K562 (cell line): ENCODE measurements around the gene PILRA. TPM values are rescaled to one million over a fixed set of nuclear protein-coding genes. Genes with fewer than 3 reads are reported as not detected.

Source experiments
- ATAC-seq: fragments of 200-7000 bp; cut with Tn5 transposase; 3 replicates; pipeline ENCODE4 v1.9.1; 2020; ENCODE audit warnings: moderate library complexity
- BruUV-seq: library from RNA; stranded (reverse); fragments of 400-500 nt; replicated peaks from 2 replicates; lab custom pipeline; 2021; lab: Mats Ljungman, UMichigan
- CTCF ChIA-PET: fragments of 300-600 bp; formaldehyde crosslinking; extraction: SDS; loops from one replicate; lab custom pipeline; 2021; ENCODE audit warnings: low intra/inter-chr PET ratio; lab: Yijun Ruan, JAX
- POLR2A ChIA-PET: fragments of 300-600, 350-650 bp; sonication (Branson Sonifier 250); formaldehyde crosslinking; extraction: SDS; loops from one replicate; lab custom pipeline; 2021; ENCODE audit warnings: antibody characterized with exemption, inconsistent platforms; lab: Yijun Ruan, JAX
- DNase-seq, 4 experiments: peaks; one replicate each; pipeline versions ENCODE4 v3.0.0 to v3.0.0-alpha.2; 2011 to 2018; ENCODE audit warnings: low spot score in 3 of 4, mixed read lengths in 3 of 4; ENCODE audit errors: extremely low read depth in 1 of 4
- FAIRE-seq: peaks from 2 replicates; lab custom pipeline; 2011; peaks lifted over from hg19 to GRCh38; lab: Jason Lieb, UNC
- H2AFZ ChIP-seq: 2 replicates; pipeline ENCODE4 v1.6.0; 2011; ENCODE audit warnings: low read depth, low read length, control low read depth, inconsistent platforms
- H3K27ac ChIP-seq: fragments of 200-600 bp; 3 replicates; pipeline ENCODE4 v1.8.0; 2011; ENCODE audit warnings: low read depth, mild to moderate bottlenecking, control low read depth, inconsistent platforms, low read length, moderate library complexity, mixed read lengths; ENCODE audit errors: extremely low read depth
- H3K27me3 ChIP-seq, 2 experiments: fragments of 300-600 bp in 1 of 2; 2 replicates in 1 of 2; 3 replicates in 1 of 2; pipeline versions ENCODE4 v1.6.0 to v1.8.0; 2011; ENCODE audit warnings: inconsistent platforms in 2 of 2, low read length in 2 of 2, mild to moderate bottlenecking in 1 of 2, mixed read lengths in 1 of 2, moderate library complexity in 1 of 2; ENCODE audit not compliant: control insufficient read depth in 2 of 2, insufficient read depth in 2 of 2
- H3K36me3 ChIP-seq: fragments of 300-600 bp; 3 replicates; pipeline ENCODE4 v1.8.0; 2011; ENCODE audit warnings: mild to moderate bottlenecking, low read length, inconsistent platforms; ENCODE audit not compliant: control insufficient read depth, insufficient read depth
- H3K4me1 ChIP-seq, 2 experiments: fragments of 200-600 bp in 1 of 2; replicated peaks in 1 of 2; 2 replicates in 1 of 2; 3 replicates in 1 of 2; pipeline versions ENCODE4 v1.5.1 to v1.8.0; 2011; ENCODE audit warnings: inconsistent platforms in 2 of 2, low read length in 2 of 2, mild to moderate bottlenecking in 1 of 2, mixed read lengths in 1 of 2, moderate library complexity in 1 of 2; ENCODE audit not compliant: control insufficient read depth in 2 of 2, insufficient read depth in 2 of 2
- H3K4me2 ChIP-seq: 2 replicates; pipeline ENCODE4 v1.6.1; 2011; ENCODE audit warnings: low read length, control low read depth, inconsistent platforms, mixed read lengths; ENCODE audit not compliant: insufficient read depth
- H3K4me3 ChIP-seq: fragments of 200-600 bp; sonication (generic), shearing (Covaris generic); 2 replicates; pipeline ENCODE4 v1.5.1; 2016; ENCODE audit warnings: control low read depth, inconsistent platforms
- H3K79me2 ChIP-seq: fragments of 200-600 bp; 3 replicates; pipeline ENCODE4 v1.8.0; 2011; ENCODE audit warnings: low read length, inconsistent platforms; ENCODE audit not compliant: control insufficient read depth, insufficient read depth
- H3K9ac ChIP-seq, 2 experiments: 2 replicates each; pipeline versions ENCODE4 v1.6.0 to v1.6.1; 2011; ENCODE audit warnings: low read depth in 2 of 2, low read length in 2 of 2, control low read depth in 1 of 2, inconsistent platforms in 1 of 2, mild to moderate bottlenecking in 1 of 2, mixed read lengths in 1 of 2; ENCODE audit not compliant: insufficient read depth in 1 of 2
- H3K9me1 ChIP-seq: one replicate; pipeline ENCODE4 v1.6.0; 2011; ENCODE audit warnings: inconsistent platforms, mild to moderate bottlenecking, low read length, moderate library complexity; ENCODE audit not compliant: control insufficient read depth, insufficient read depth
- H3K9me3 ChIP-seq: replicated peaks from 2 replicates; pipeline ENCODE4 v1.5.1; 2011; ENCODE audit warnings: low read depth, low read length, inconsistent platforms; ENCODE audit not compliant: control insufficient read depth, insufficient read depth
- H4K20me1 ChIP-seq: replicated peaks from 2 replicates; pipeline ENCODE4 v1.6.1; 2011; ENCODE audit warnings: low read length, inconsistent platforms, mixed read lengths; ENCODE audit not compliant: control insufficient read depth, insufficient read depth
- CBX5 ChIP-seq: IDR thresholded peaks from 2 replicates; pipeline ENCODE4 v1.6.1; 2014; ENCODE audit warnings: low read depth, borderline replicate concordance
- CEBPB ChIP-seq: fragments of 450-650 bp; IDR thresholded peaks from 2 replicates; pipeline ENCODE4 v1.6.1; 2016; ENCODE audit warnings: missing genetic modification characterization, missing compliant biosample characterization
- CEBPG ChIP-seq, 3 experiments: fragments of 200-800 bp in 1 of 3; sonication (Bioruptor generic) in 1 of 3; sonication (generic) in 1 of 3; formaldehyde crosslinking in 1 of 3; IDR thresholded peaks in 2 of 3; conservative IDR thresholded peaks in 1 of 3; 2 replicates each; pipeline versions ENCODE4 v1.6.1 to v1.8.0; 2016 to 2022; ENCODE audit warnings: missing compliant biosample characterization in 2 of 3, missing genetic modification characterization in 2 of 3, mild to moderate bottlenecking in 1 of 3, missing genetic modification reagents in 1 of 3
- HDAC2 ChIP-seq: fragments of 450-650 bp; IDR thresholded peaks from 2 replicates; pipeline ENCODE4 v1.6.1; 2016; ENCODE audit warnings: mild to moderate bottlenecking
- NELFE ChIP-seq: IDR thresholded peaks from 2 replicates; pipeline ENCODE4 v1.6.1; 2011; ENCODE audit warnings: mild to moderate bottlenecking; ENCODE audit not compliant: insufficient read depth, insufficient read length
- SETDB1 ChIP-seq: IDR thresholded peaks from one replicate; pipeline ENCODE4 v1.6.1; 2012; ENCODE audit warnings: low read length, control low read depth, inconsistent platforms
- SREBF2 ChIP-seq: sonication (generic); formaldehyde crosslinking; IDR thresholded peaks from 2 replicates; pipeline ENCODE4 v1.4.0; 2020; ENCODE audit warnings: mild to moderate bottlenecking, missing genetic modification reagents
- ZNF174 ChIP-seq: fragments of 250-450 bp; sonication (Bioruptor Pico); IDR thresholded peaks from 2 replicates; pipeline ENCODE4 v1.4.0; 2020; ENCODE audit warnings: mild to moderate bottlenecking
- ZNF263 ChIP-seq: sonication (generic); formaldehyde crosslinking; IDR thresholded peaks from 2 replicates; pipeline ENCODE4 v1.8.0; 2022; ENCODE audit warnings: mild to moderate bottlenecking, missing genetic modification reagents, borderline replicate concordance
- ZNF644 ChIP-seq: fragments of 200-800 bp; sonication (Bioruptor generic); IDR thresholded peaks from 2 replicates; pipeline ENCODE4 v1.6.1; 2016; ENCODE audit warnings: low read depth, missing genetic modification characterization, missing compliant biosample characterization
- WGBS: fragments of 100-300 bp; shearing (Covaris generic); methylation state at CpG from one replicate; pipeline ENCODE4 v1.1.6; 2016; ENCODE audit warnings: low coverage, mixed read lengths; ENCODE audit not compliant: insufficient coverage; ENCODE audit errors: missing lambda C conversion rate; 5-methylcytosine and 5-hydroxymethylcytosine counted together
- in situ Hi-C: fragments of 300-500 bp; cut with MboI; formaldehyde crosslinking; loops from 4 replicates; pipeline ENCODE4 v1.15.0; 2018; ENCODE audit warnings: inconsistent platforms, mixed read lengths
- intact Hi-C: fragments of 100-400 bp; cut with micrococcal nuclease; formaldehyde crosslinking; loops from 2 replicates; pipeline ENCODE4 v1.14.2; 2022
- polyA plus RNA-seq, 8 experiments: library from polyadenylated mRNA; depleted of rRNA in 4 of 8; stranded (reverse) in 5 of 8; unstranded in 3 of 8; fragments of >200 nt; fragmentation: Nextera tagmentation in 2 of 8; fragmentation: Illumina TruSeq in 1 of 8; extraction: Ambion mirVana in 2 of 8; extraction: Trizol in 1 of 8; gene quantifications; 2 replicates each; pipeline versions ENCODE4 v1.2.1 to v1.2.3, GENCODE V29; 2011 to 2014; ENCODE audit warnings: inconsistent platforms in 1 of 8, missing spikeins in 1 of 8
- total RNA-seq, 7 experiments: library from RNA; depleted of rRNA in 6 of 7; stranded (reverse); fragments of >200 nt in 6 of 7; fragmentation: Illumina TruSeq in 2 of 7; extraction: Trizol in 2 of 7; gene quantifications; 2 replicates each; pipeline versions ENCODE4 v1.2.1 to v1.2.3, GENCODE V29; 2011 to 2021; ENCODE audit warnings: low replicate concordance in 1 of 7
- TF ChIP-seq, protein P1 (sequence below): sonication (generic); formaldehyde crosslinking; IDR thresholded peaks from 2 replicates; pipeline ENCODE4 v1.8.0; 2022; ENCODE audit warnings: missing genetic modification reagents, mild to moderate bottlenecking, moderate library complexity, borderline replicate concordance
- TF ChIP-seq, protein P2 (sequence below): sonication (generic); formaldehyde crosslinking; IDR thresholded peaks from 2 replicates; pipeline ENCODE4 v1.8.0; 2022; ENCODE audit warnings: mild to moderate bottlenecking, missing genetic modification reagents
- TF ChIP-seq, protein P3 (sequence below): fragments of 250-450 bp; sonication (Bioruptor Pico); IDR thresholded peaks from 2 replicates; pipeline ENCODE4 v1.8.0; 2022; ENCODE audit warnings: inconsistent platforms
- TF ChIP-seq, protein P4 (sequence below): fragments of 250-450 bp; sonication (Bioruptor Pico); IDR thresholded peaks from 2 replicates; pipeline ENCODE4 v1.5.0; 2022; ENCODE audit warnings: mild to moderate bottlenecking

PILRA gene
- total and polyA plus RNA-seq, 9 of the 15 experiments (the other 6 are each of a cell fraction or from before 2014, with no cell fraction given) = 0.13 to 1.8 (median 0.62) TPM

DNA sequence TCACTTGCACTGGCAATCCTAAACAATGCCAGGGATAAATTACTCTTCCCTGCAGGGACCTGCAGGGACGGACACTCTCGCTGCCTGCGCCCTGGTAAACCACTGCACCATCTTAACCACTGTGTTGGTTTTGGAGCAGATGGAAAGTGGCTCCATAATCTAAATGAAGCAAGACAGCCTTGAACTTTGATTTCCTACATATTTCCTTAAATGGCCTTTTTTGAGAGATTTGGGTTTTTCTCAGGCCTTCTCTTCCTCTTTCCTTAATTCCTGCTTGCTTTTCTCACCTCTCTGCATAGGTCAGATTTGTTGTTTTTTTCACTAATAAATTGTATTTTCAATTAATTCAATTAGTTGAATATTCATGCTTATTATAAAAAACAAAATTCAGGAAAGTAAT is 2.8 kb downstream of the PILRA start (continued):
- TF ChIP-seq, protein P1, sequence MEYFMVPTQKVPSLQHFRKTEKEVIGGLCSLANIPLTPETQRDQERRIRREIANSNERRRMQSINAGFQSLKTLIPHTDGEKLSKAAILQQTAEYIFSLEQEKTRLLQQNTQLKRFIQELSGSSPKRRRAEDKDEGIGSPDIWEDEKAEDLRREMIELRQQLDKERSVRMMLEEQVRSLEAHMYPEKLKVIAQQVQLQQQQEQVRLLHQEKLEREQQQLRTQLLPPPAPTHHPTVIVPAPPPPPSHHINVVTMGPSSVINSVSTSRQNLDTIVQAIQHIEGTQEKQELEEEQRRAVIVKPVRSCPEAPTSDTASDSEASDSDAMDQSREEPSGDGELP (CRISPR knock-in tag) = no peak
- TF ChIP-seq CBX5 = no peak
- no peak for TF ChIP-seq ZNF644 (tag)
- no peak for TF ChIP-seq ZNF263 (CRISPR knock-in tag)
- no peak for TF ChIP-seq SREBF2 (CRISPR knock-in tag)
- TF ChIP-seq, protein P2, sequence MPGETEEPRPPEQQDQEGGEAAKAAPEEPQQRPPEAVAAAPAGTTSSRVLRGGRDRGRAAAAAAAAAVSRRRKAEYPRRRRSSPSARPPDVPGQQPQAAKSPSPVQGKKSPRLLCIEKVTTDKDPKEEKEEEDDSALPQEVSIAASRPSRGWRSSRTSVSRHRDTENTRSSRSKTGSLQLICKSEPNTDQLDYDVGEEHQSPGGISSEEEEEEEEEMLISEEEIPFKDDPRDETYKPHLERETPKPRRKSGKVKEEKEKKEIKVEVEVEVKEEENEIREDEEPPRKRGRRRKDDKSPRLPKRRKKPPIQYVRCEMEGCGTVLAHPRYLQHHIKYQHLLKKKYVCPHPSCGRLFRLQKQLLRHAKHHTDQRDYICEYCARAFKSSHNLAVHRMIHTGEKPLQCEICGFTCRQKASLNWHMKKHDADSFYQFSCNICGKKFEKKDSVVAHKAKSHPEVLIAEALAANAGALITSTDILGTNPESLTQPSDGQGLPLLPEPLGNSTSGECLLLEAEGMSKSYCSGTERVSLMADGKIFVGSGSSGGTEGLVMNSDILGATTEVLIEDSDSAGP = no peak
- no peak for TF ChIP-seq ZNF174 (CRISPR knock-in tag)
- TF ChIP-seq, all 486 proteins: peak for 0

DNA sequence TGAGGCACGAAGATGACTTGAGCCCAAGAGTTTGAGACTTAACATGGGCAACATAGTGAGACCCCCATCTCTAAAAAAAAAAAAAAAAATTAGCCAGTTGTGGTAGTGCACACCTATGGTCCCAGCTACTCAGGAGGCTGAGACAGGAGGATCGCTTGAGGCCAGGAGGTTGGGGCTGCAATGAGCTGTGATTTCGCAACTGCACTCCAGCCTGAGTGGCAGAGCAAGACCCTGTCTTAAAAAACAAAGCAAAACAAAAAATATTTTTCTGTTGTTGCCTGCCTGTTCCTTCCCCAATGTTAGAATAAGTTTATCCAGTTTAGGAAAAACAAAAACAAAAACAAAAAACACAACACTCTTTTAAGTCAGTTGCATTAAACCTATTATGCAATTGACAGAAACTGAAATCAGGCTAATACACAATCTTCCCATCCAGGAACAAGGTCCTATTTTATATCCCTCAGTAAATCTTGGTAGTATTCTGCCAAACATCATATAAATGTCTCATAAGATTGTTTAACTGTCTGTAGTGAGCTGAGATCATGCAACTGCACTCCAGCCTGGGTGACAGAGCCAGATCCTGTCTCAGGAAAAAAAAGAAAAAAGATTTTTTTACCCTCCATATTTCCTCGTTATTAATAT is 4.9 kb downstream of the PILRA start:
- H3K36me3 ChIP-seq = no peaks in the 10 kb centered on the region
- CTCF ChIA-PET = no interaction called here
- H4K20me1 ChIP-seq = no peaks in the 10 kb centered on the region
- H3K4me1 ChIP-seq = peaks cover 4 to 22% of the 10 kb centered on the region in 2 experiments; a peak in 4 of 5 replicates
- intact Hi-C loops (no loop called here), in situ Hi-C loops (no loop called here)
- no peak overlapping the region for H3K4me2 ChIP-seq
- H3K4me3 ChIP-seq = no peak overlapping the region
- FAIRE-seq (peak; percentile 6), ATAC-seq (no peak), DNase-seq (no peak)
- no peak overlapping the region for H3K27ac ChIP-seq
- H2AFZ ChIP-seq = no peak overlapping the region
- H3K9ac ChIP-seq = no peak overlapping the region
- no peaks in the 10 kb centered on the region for H3K9me1 ChIP-seq
- POLR2A ChIA-PET = interaction anchor here (0.6 to 1.6 kb wide), 5 partner anchors 9 to 181 kb away, joined by 3 to 6 read pairs (median 3); no protein-coding TSS in a partner anchor
- WGBS = 25% methylated on average over 4 of the region's 4 CpGs
- no peaks in the 10 kb centered on the region for H3K9me3 ChIP-seq
- no peaks in the 10 kb centered on the region for H3K27me3 ChIP-seq
- H3K79me2 ChIP-seq = no peaks in the 10 kb centered on the region
- BruUV-seq = no TSS peak
- TF ChIP-seq HDAC2 (no peak), CEBPG (CRISPR knock-in tag; IDR thresholded peaks at IDR 0.05) (peak; percentile 50; the same call in 1 of the 2 replicates), CEBPG (tag; conservative IDR thresholded peaks at IDR 0.05 in 1 of 2, IDR thresholded peaks at IDR 0.05 in 1 of 2) (peak; percentile 74 to 77; a peak in 3 of 4 replicates), SETDB1 (no peak), NELFE (no peak), CEBPB (tag) (peak; percentile 87)
- TF ChIP-seq, protein P3, sequence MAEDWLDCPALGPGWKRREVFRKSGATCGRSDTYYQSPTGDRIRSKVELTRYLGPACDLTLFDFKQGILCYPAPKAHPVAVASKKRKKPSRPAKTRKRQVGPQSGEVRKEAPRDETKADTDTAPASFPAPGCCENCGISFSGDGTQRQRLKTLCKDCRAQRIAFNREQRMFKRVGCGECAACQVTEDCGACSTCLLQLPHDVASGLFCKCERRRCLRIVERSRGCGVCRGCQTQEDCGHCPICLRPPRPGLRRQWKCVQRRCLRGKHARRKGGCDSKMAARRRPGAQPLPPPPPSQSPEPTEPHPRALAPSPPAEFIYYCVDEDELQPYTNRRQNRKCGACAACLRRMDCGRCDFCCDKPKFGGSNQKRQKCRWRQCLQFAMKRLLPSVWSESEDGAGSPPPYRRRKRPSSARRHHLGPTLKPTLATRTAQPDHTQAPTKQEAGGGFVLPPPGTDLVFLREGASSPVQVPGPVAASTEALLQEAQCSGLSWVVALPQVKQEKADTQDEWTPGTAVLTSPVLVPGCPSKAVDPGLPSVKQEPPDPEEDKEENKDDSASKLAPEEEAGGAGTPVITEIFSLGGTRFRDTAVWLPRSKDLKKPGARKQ (CRISPR knock-in tag) = no peak
- TF ChIP-seq, protein P4, sequence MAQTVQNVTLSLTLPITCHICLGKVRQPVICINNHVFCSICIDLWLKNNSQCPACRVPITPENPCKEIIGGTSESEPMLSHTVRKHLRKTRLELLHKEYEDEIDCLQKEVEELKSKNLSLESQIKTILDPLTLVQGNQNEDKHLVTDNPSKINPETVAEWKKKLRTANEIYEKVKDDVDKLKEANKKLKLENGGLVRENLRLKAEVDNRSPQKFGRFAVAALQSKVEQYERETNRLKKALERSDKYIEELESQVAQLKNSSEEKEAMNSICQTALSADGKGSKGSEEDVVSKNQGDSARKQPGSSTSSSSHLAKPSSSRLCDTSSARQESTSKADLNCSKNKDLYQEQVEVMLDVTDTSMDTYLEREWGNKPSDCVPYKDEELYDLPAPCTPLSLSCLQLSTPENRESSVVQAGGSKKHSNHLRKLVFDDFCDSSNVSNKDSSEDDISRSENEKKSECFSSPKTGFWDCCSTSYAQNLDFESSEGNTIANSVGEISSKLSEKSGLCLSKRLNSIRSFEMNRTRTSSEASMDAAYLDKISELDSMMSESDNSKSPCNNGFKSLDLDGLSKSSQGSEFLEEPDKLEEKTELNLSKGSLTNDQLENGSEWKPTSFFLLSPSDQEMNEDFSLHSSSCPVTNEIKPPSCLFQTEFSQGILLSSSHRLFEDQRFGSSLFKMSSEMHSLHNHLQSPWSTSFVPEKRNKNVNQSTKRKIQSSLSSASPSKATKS (CRISPR knock-in tag) = no peak
